Stimulated activated CD8-positive, alpha-beta memory T cell treated with anti-CD3 and anti-CD28 coated beads, Interleukin-12 subunit alpha, Interleukin-12 subunit beta, amount 100 ng/mL, for 4 hours (primary cell): Measurements from ENCODE around the gene CTSC.
"Not testable (repeated sequence)": the region's sequence is repeated elsewhere in the genome, so short reads cannot be mapped to it uniquely, and the experiment has no call there.

ENCODE experiments used
- DNase-seq: peaks from one replicate; pipeline ENCODE4 v3.0.0-alpha.2; 2020; ENCODE audit warnings: low read depth

Gene CTSC

DNA sequence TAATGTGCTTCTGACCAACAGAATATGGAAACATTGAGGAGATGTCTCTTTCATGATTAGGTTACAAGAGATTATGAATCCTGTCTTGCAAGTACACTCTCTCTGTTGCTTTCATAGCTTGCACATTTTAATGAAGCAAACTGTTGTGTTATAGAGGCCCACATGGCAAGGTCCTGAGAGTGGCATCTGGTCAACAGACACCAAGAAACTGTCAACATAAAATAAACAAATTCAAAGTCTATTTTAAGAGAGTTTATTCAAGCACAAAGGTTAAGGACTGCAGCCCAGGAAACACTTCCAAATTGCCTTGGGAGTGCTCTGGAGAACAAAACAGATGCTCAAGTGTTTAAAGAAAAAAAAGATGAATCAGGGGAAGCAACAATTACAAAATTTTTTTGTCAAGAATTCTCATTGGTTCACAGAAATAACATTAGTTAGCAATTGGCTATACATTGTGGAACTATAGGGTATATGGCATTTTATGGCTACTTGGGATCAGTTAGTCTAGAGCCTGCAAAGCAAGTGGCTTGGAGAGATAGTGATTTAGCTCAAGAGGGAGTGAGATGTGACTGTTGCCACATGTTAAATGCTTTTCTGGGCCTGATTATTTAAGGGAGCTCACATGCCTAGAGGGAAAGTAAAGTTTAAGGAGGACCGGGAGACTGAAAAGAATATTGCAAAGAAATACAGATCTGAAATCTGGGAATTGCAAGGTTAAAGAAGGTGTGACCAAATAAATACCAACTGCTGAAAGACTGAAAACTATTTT, 54.6 kb downstream of the CTSC start:
- DNase-seq = no peak

DNA sequence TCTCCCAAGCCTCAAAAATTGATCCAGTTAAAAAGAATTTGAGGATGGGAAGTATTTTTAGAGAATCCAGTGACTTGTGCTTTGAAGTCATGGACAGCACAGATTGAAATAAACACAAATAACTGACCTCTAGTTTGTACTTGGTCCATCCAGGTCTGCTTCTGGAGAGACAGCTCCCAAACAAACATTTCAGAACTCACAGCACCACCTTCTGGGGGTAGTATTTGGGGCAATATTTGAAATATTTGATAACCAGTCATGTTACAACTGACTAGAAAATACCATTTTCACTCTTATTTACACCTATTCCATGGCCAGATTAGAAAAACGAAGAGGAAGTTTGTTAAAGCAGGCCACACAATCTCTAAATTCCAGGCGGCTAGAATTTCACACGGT, 56.2 kb downstream of the CTSC start:
- DNase-seq = no peak

DNA sequence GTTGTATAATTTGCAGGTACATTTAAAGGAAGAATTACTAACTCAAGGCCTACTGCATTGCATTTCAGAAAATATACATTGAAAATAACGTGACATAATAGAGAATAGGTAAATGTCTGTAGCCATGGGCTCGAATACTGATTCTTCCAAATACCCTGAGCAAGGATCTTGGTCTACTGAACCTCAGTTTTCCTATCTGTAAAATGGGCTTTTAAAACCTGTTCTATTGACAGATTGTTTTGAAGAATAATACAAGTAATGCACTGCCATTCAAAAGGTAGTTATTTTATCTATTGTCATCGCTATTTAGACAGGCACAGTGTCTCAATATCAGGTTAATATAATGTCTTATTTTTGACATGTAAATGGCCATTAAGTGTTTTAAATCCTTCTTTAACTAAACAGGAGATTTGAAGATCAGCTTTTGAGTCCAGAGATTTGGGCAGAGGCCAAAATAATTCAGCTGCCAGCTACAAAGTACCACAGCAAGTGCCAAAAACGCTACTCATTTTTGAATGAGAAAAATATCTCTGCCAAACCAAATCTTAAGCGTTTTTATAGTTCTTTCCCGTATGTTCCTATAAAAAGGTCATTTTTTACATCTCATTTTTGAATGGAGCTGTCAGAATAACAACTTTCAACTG, 56.7 kb downstream of the CTSC start:
- DNase-seq = no peak

DNA sequence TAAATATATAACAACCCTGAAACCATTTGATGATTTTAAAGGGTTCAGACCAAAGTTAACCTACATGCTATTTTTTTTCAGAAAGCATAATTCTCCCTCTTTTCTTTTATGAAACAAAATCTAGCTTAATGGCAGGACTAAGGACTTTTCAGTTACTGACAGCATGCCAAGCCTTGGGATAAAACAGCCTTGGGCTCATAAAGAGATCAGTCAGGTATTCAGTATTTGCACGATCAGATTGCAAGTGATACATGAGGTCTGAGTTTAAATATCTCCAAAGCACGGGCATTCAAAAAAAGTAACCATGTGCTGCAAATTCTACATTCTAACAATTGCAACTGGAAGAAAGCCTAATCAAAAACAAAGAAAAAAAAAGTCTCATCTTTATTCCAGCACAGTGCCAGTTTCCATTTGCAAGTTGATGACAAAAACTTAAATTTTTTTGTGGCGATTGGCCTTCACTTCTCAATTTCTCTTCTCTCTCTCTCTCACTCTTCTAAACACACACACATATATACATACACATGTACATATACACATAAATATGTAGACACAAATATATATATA, 60.1 kb downstream of the CTSC start:
- DNase-seq = no peak

DNA sequence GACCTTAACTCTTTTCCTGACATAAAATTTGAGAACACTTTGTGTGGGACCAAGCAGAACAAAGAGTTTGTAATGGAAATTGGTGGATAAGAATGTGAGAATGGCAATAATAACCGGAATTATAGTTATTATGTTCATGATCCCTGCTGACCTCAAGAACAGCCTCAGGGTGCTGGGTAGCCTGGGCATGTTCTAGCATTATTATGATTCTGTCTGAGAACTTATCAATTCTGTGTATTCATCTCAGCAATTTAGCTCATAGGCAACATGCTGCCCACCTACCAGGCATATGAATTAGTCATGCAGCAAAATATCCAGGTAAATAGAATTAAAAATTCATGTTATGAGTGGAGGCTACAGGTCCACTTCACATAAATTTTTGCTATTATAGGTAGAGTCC, 61.9 kb downstream of the CTSC start:
- no peak for DNase-seq

DNA sequence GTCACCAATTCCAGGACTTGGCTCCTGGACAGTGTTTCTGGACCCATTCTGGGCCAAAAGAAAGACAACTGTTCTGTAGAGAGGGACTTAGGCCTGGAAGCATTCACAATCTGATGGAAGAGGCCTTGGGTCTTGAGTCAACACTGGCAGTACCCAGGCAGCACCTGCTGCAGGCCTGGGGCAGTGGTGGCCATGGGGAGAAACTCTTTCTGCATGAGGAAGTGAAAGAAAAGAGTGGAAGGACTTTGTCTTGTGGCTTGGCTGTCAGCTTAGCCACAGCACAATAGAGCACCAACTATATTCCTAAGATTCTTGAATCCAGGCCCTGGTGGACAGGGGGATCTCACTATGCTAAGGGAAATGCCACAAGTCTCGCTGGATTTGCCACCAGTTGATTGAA, 70.6 kb downstream of the CTSC start:
- DNase-seq = no peak

DNA sequence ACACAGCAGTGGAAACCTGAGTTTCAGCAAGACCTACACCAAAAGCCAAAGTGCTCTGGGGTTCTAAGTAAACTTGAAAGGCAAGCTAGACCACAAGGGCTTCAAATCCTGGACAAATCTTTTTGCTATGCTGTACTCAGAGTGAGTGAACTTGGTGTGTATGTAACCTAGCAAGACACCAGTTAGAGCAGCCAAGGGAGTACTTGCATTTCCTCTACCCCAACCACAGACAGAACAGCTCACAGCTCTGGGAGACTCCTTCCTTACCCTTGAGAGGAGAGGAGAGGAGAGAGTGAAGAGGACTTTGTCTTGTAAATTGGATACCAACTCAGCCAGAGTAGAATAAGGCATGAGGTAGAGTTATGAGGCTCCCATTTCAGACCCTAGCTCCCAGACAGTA, 71.4 kb downstream of the CTSC start:
- no peak for DNase-seq

DNA sequence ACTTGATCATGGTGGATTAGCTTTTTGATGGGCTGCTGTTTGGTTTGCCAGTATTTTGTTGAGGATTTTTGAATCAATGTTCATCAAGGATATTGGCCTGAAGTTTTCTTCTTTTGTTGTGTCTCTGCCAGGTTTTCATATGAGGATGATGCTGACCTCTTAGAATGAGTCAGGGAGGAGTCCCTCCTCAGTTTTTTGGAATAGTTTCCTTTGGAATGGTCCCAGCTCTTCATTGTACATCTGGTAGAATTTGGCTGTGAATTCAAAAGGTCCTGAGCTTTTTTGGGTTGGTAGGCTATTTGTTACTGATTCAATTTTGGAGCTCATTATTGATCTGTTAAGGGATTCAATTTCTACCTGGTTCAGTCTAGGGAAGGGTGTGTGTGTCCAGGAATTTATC, 78.1 kb downstream of the CTSC start:
- DNase-seq = no peak

DNA sequence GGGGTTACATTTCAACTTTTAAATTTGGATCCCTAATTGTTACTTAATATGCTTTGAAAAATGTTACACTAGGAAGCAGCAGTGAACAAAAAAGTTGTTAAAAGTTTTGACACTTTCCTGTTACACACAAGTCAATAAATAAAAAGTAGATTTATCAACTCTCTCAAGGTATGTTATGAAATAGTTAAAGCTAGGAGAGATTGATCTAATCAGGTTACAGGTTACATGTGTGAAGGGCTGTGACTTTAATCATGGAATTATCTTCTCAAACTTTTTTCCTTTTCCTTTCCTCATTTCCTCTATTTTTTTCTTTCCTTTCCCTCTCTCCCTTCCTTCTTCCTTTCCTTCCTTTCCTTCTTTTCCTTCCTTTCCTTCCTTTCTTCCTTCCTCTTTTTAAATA, 85.3 kb downstream of the CTSC start:
- no peak for DNase-seq

DNA sequence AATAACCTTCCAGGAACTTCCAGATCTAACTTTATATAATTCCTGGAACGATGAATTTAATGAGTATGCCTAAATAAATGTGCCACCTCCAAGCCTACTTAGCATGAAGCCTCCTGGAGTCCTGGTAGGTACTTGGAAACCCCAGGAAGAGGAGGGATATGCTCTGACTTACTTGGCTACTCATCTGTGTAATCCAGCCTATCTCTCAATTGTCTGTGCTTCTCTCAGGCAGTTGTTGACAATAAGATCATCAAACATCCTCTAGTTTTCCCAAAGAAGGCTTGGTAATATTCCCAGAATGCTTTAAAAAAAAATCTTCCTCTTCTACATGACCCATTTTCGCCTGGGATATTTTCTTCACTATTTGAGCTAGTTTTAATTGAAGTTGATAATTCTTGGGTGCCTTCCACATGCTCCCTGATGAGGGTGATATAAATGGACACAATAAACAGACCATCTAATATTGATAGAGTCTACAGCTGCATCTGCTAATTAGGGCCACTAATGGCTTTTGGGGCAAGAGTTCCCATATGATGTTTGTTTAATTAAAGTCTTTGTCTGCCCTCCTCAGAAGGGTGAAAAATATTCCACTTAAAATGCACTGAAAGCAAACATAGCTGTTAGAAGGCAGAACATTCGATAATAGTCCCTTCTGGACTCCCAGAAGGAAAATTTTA, 86.8 kb downstream of the CTSC start:
- DNase-seq = no peak

DNA sequence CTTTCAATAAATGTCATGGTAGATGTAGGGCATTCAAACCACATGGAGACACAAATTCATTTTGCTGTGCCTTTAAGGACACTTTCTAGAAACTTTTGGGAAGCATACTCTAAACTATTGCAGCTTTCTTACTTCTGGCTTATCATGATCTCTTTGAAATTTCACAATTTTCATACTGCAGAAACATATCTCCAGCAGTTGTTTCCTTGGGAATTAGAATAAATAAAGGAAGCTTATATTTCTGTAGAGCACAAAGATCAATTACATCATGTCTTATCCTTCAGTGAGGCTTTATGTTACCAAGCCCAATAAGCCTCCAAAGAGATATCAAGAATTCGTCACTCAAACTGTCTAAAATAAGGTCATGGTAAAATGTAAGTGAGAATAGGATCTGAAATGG, 87.8 kb downstream of the CTSC start:
- no peak for DNase-seq

DNA sequence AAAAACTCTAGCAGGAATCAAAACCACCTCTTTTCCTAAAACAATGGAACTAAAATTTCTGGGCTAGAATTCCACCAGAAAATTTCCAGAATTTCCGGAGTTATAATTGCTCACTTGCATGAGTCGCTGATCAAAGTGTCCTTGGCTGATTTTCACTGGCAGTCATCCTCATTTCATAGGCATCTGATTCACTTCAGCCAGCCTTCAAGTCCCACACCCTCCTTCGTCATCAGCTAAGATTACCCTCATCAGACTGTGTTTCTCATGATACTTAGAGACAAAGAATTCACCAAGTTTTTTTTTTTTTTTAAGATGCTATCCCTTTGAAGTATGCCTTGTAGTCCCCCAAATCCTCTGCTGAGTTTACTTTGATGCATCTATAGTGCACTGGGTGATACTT, 90.8 kb downstream of the CTSC start:
- DNase-seq = no peak

DNA sequence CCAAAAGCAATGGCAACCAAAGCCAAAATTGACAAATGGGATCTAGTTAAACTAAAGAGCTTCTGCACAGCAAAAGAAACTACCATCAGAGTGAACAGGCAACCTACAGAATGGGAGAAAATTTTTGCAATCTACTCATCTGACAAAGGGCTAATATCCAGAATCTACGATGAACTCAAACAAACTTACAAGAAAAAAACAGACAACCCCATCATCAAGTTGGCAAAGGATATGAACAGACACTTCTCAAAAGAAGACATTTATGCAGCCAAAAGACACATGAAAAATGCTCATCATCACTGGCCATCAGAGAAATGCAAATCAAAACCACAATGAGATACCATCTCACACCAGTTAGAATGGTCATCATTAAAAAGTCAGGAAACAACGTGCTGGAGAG, 92.0 kb downstream of the CTSC start:
- DNase-seq = not testable (repeated sequence)
